ENCODE measurements around the gene BUB1B.

BUB1B gene

DNA sequence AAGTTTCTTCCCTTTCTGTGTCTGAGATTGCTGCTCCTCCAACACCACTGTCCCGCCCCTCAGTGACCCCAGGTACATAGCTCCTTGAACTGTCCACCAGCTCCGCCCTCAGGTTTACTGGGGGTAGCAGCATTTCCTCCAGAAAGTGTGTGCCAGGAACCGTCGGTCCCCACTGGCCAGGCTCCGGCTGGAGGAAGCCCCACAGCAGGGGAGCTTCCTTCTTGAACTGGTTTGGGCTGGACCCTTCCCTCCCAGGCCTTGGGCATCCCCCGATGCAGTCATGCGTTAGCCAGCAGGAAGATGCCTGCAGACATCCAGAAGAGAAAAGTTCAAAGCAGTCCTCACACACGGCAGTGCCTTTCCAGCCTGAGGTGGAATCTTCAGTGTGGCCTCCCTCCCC, 97.7 kb downstream of the BUB1B start:
- DNase-seq (ENCODE audit: low read depth in 2 of 2), result no peak
- H3K4me3 ChIP-seq (replicated peaks in 1 of 2; ENCODE audit: low read depth in 2 of 2, low read length in 2 of 2), result no peak overlapping the region
- TF ChIP-seq, protein P1, sequence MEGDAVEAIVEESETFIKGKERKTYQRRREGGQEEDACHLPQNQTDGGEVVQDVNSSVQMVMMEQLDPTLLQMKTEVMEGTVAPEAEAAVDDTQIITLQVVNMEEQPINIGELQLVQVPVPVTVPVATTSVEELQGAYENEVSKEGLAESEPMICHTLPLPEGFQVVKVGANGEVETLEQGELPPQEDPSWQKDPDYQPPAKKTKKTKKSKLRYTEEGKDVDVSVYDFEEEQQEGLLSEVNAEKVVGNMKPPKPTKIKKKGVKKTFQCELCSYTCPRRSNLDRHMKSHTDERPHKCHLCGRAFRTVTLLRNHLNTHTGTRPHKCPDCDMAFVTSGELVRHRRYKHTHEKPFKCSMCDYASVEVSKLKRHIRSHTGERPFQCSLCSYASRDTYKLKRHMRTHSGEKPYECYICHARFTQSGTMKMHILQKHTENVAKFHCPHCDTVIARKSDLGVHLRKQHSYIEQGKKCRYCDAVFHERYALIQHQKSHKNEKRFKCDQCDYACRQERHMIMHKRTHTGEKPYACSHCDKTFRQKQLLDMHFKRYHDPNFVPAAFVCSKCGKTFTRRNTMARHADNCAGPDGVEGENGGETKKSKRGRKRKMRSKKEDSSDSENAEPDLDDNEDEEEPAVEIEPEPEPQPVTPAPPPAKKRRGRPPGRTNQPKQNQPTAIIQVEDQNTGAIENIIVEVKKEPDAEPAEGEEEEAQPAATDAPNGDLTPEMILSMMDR (IDR thresholded peaks at IDR 0.05; ENCODE audit: low read depth, low read length), result no peak

DNA sequence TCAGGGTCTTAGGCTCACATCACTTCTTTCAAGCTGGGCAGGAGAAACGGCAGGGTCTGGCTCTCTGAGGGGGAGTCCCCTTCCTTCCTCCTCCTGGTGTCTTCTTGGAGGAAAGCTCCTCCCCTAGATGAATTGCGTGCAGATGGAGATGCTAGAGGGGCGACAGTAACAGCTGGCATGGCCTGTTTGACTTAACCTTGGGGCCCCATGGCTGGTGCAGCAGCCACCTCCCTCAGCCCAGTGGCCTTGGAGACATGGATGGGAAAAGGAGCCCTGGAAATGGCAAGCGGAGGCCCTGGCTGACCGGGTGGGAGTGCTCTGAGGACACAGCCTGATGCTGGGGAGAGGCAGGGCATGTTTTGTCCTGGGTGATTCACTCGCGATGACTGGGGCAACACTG, 98.2 kb downstream of the BUB1B start:
- DNase-seq (ENCODE audit: low read depth in 2 of 2), result no peak
- H3K4me3 ChIP-seq (replicated peaks in 1 of 2; ENCODE audit: low read depth in 2 of 2, low read length in 2 of 2), result no peak overlapping the region
- TF ChIP-seq, protein P1 (IDR thresholded peaks at IDR 0.05; ENCODE audit: low read depth, low read length), result no peak

DNA sequence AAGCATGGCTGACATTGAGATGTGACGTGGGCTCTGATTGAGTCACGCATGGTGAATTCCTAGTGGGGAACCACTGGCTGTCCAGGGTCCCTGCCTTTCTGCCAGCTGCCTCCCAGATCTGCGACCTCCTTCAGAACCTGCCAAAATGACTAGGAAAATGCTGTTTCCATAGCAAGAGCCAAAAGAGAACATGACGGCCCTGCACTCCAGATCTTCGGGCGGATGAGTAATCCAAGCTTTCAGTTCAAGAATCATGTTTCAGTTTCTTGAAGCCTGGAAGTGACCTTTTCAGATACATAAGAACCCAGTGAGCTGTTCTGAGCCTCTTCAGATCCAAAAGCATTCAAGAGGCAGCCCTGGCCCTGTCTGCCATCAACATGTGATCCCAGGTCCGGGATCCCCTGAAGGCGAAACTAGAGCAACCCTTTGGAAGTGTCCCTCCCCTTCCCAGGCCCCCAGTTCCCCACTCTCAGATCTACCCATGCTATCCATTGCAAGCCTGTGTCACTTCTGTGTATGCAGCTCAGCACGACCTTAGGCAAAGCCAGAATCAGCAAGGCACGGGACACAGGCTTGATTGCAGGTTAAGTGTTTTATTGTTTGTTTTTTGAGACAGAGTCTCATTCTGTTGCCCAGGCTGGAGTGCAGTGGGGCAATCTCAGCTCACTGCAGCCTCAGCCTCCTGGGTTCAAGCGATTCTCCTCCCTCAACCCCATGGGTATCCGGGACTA, 102.3 kb downstream of the BUB1B start:
- no peak overlapping the region for H3K4me3 ChIP-seq (replicated peaks in 1 of 2; ENCODE audit: low read depth in 2 of 2, low read length in 2 of 2)
- peak; percentile 64 to 89 for DNase-seq (ENCODE audit: low read depth in 2 of 2)
- TF ChIP-seq, protein P1 (IDR thresholded peaks at IDR 0.05; ENCODE audit: low read depth, low read length), result no peak

DNA sequence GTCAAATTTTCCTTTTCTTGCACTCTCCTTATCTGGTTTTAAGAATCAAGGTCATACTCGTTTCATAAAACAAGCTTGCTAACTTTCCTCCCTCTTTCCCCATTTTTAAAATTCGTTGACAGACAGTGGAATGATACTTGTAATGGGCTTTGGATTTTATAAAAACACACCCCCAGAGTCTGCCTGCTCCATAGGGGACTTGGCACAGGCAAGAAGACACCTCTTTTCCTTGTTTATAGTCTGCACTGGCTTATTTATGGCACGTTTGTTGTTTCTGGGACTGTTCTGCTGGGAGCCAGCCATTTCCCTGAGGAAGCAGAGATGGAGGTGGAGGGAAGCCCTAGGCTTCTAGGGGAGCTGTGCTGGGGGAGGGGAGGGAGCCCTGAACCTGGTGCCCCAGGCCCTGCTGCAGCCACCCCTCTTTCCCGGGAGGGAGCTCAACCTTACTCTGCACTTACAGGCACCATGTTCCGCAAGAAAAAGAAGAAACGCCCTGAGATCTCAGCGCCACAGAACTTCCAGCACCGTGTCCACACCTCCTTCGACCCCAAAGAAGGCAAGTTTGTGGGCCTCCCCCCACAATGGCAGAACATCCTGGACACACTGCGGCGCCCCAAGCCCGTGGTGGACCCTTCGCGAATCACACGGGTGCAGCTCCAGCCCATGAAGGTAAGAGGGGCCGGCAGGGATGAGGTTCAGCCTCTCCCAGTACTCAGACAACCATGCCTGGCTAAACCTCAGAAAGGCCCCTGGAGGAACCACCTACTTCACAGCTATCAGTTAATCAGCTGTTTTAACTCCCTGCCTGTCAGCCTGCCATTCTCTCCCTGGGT, 103.7 kb downstream of the BUB1B start:
- no peak for DNase-seq (ENCODE audit: low read depth in 2 of 2)
- TF ChIP-seq, protein P1 (IDR thresholded peaks at IDR 0.05; ENCODE audit: low read depth, low read length), result no peak
- no peak overlapping the region for H3K4me3 ChIP-seq (replicated peaks in 1 of 2; ENCODE audit: low read depth in 2 of 2, low read length in 2 of 2)

DNA sequence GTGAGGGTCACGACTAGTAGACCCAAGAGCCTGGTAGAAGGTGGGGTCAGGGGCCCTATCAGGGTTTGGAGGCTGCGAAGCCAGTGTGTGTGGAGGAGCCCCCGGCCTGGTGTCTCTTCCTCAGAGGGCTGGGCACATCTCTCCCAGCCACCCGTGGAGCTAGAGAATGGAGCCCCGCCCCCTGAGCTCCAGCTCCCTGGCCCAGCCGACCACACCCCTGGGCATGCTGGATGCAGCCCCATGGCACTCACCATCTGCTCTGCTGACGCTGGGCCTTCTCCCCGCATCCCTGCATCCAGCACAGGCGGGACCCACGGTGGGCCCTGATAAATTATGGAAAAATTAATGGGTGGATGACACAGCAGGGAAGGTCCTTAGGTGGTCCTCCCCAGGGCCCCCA, 104.5 kb downstream of the BUB1B start:
- H3K4me3 ChIP-seq (replicated peaks in 1 of 2; ENCODE audit: low read depth in 2 of 2, low read length in 2 of 2), result no peak overlapping the region
- DNase-seq (ENCODE audit: low read depth in 2 of 2), result no peak
- TF ChIP-seq, protein P1 (IDR thresholded peaks at IDR 0.05; ENCODE audit: low read depth, low read length), result no peak

DNA sequence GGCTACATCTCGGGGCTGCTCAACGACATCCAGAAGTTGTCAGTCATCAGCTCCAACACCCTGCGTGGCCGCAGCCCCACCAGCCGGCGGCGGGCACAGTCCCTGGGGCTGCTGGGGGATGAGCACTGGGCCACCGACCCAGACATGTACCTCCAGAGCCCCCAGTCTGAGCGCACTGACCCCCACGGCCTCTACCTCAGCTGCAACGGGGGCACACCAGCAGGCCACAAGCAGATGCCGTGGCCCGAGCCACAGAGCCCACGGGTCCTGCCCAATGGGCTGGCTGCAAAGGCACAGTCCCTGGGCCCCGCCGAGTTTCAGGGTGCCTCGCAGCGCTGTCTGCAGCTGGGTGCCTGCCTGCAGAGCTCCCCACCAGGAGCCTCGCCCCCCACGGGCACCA, 105.0 kb downstream of the BUB1B start:
- no peak for DNase-seq (ENCODE audit: low read depth in 2 of 2)
- TF ChIP-seq, protein P1 (IDR thresholded peaks at IDR 0.05; ENCODE audit: low read depth, low read length), result no peak
- no peak overlapping the region for H3K4me3 ChIP-seq (replicated peaks in 1 of 2; ENCODE audit: low read depth in 2 of 2, low read length in 2 of 2)
